GM19043 (cell line): ENCODE data around the gene PPIE.
A peak's percentile ranks its signal among the peaks of the same experiment; 100 is the strongest.

Experiments used
- ATAC-seq: cut with Tn5 transposase; IDR thresholded peaks from one replicate; pipeline ENCODE4 v1.9.1; 2021; ENCODE audit warnings: low read depth; ENCODE audit not compliant: unreplicated experiment

Gene PPIE

GRCh38 chr1:39738622-39739366, at the start of gene PPIE:
Gene PPIE, plus strand, starts transcription at chr1:39738882. Its CDS starts 19 bp downstream, at chr1:39738901.
- ATAC-seq, result peak; percentile 86

- ATAC-seq, result no peak
Observed at GRCh38 chr1:39689214-39689613, 49.5 kb upstream of the PPIE start.

- ATAC-seq, result no peak
Observed at GRCh38 chr1:39689635-39690034, 49.0 kb upstream of the PPIE start.

GRCh38 chr1:39690225-39690624, 48.5 kb upstream of the PPIE start:
- ATAC-seq, result no peak

GRCh38 chr1:39690794-39691382, 47.8 kb upstream of the PPIE start:
- no peak for ATAC-seq

- no peak for ATAC-seq
Observed at GRCh38 chr1:39691383-39692151, 47.1 kb upstream of the PPIE start, which contains the start of gene HPCAL4. Gene HPCAL4, minus strand, starts transcription at chr1:39691433. Its CDS starts 6,830 bp downstream, at chr1:39684603.

- no peak for ATAC-seq
Observed at GRCh38 chr1:39692152-39693074, 46.3 kb upstream of the PPIE start.

GRCh38 chr1:39694026-39694425, 44.7 kb upstream of the PPIE start:
- no peak for ATAC-seq

GRCh38 chr1:39695016-39695415, 43.7 kb upstream of the PPIE start:
- no peak for ATAC-seq

- ATAC-seq, result no peak
Observed at GRCh38 chr1:39696448-39696847, 42.2 kb upstream of the PPIE start.

- ATAC-seq, result no peak
Observed at GRCh38 chr1:39698568-39698967, 40.1 kb upstream of the PPIE start.

GRCh38 chr1:39699419-39699818, 39.3 kb upstream of the PPIE start:
- no peak for ATAC-seq

GRCh38 chr1:39700348-39700747, 38.3 kb upstream of the PPIE start:
- no peak for ATAC-seq

- no peak for ATAC-seq
Observed at GRCh38 chr1:39701049-39701439, 37.6 kb upstream of the PPIE start.

- ATAC-seq, result no peak
Observed at GRCh38 chr1:39704757-39705156, 33.9 kb upstream of the PPIE start.

GRCh38 chr1:39707506-39707905, 31.2 kb upstream of the PPIE start:
- ATAC-seq, result no peak

- ATAC-seq, result no peak
Observed at GRCh38 chr1:39711104-39711965, 27.3 kb upstream of the PPIE start.

GRCh38 chr1:39711966-39712340, 26.7 kb upstream of the PPIE start:
- no peak for ATAC-seq

GRCh38 chr1:39713557-39713956, 25.1 kb upstream of the PPIE start:
- ATAC-seq, result no peak

GRCh38 chr1:39717809-39718208, 20.9 kb upstream of the PPIE start:
- ATAC-seq, result no peak
